HFF-Myc (cell line): ENCODE measurements around the gene RNF223.

Experiments used
- DNase-seq: peaks from one replicate; pipeline ENCODE4 v3.0.0-alpha.2; 2011; ENCODE audit warnings: low read depth; ENCODE audit errors: extremely low read depth
- H3K4me3 ChIP-seq: replicated peaks from 2 replicates; pipeline ENCODE4 v1.5.1; 2011; ENCODE audit warnings: low read depth, mild to moderate bottlenecking, control low read depth, low read length
- CTCF ChIP-seq: IDR thresholded peaks from 2 replicates; pipeline ENCODE4 v1.5.1; 2012; ENCODE audit warnings: mild to moderate bottlenecking, low read depth, low read length, control low read depth; ENCODE audit errors: missing control alignments

The RNF223 gene

GRCh38 chr1:1089731-1090423 lies 15.8 kb upstream of the RNF223 start:
- no peak for DNase-seq
- H3K4me3 ChIP-seq: no peak overlapping the region
- no peak for TF ChIP-seq CTCF

- no peak overlapping the region for H3K4me3 ChIP-seq
- no peak for DNase-seq
- TF ChIP-seq CTCF: no peak
Measured at GRCh38 chr1:1088801-1089680, 14.9 kb upstream of the RNF223 start.

- DNase-seq: no peak
- TF ChIP-seq CTCF: no peak
- H3K4me3 ChIP-seq: no peak overlapping the region
Measured at GRCh38 chr1:1088029-1088800, 14.1 kb upstream of the RNF223 start.

- DNase-seq: no peak
- no peak for TF ChIP-seq CTCF
- H3K4me3 ChIP-seq: no peak overlapping the region
Measured at GRCh38 chr1:1087351-1088028, 13.4 kb upstream of the RNF223 start.

GRCh38 chr1:1086911-1087341 lies 12.8 kb upstream of the RNF223 start:
- no peak for TF ChIP-seq CTCF
- H3K4me3 ChIP-seq: no peak overlapping the region
- no peak for DNase-seq
